Left ventricle myocardium superior (tissue), 1 donor: ENCODE measurements around the gene MAST4. TPM values are rescaled to one million over a fixed set of nuclear protein-coding genes. Genes with fewer than 3 reads are reported as not detected.
A peak's percentile ranks its signal among the peaks of the same experiment; 100 is the strongest.

ENCODE experiments used
- ATAC-seq: fragments of 200-7000 bp; cut with Tn5 transposase; one replicate; pipeline ENCODE4 v1.9.1; 2020; ENCODE audit warnings: mild to moderate bottlenecking, moderate library complexity
- DNase-seq: peaks from one replicate; pipeline ENCODE4 v3.0.0-alpha.2; 2020
- intact Hi-C: fragments of 100-400 bp; cut with micrococcal nuclease; formaldehyde crosslinking; loops from one replicate; pipeline ENCODE4 v1.11.0; 2022
- total RNA-seq: library from RNA; stranded (reverse); fragmentation: NEBNext Ultra II Directional; extraction: Animal tissue kit (Norgen Biotek cat#: 25700); gene quantifications from one replicate; pipeline ENCODE4 v1.2.1, GENCODE V29; 2021
- donor health status: DM: no; HTN: yes; CAD: no; lungs with severe emphysema.

Gene MAST4
- total RNA-seq, 1 donor from 2014 or later = 51.5 TPM

DNA sequence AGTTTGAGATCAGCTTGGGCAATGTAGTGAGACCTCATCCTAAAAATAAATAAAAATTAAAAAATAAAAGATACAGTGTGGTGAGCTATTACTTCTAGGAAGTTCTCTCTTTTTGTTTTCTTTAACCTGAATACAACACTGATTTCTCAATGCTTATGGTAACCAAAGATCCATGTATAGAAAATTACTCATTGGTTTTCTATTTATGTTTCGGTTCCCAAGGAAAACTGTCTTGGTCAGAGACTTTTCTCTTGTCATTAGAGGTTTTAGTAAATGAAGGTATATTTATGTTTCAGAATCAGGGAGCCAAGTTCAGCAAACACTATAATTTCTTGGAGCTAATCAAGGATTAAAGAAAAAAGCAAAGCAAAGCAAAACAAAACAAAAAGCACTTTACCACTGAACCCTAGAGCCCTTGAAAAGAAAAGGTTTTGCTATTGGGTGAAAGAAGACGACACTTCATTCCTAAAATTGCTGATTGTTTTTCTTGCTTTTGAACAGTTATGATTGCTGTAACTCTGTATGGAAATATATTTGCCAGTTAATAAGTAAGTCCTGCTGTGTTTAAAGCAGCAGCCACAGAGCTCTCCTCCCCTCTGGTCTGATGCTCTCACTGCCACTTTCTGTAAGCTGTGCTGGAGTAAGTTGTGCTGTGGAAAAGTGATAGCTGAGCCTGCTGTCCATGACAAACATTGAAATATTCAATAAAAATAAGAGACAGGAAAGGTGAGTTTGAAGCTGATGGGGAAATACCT is 302.2 kb downstream of the MAST4 start:
- DNase-seq (no peak), ATAC-seq (no peak)
- intact Hi-C loops = no loop called here

GRCh38 chr5:66903218-66903617 is 307.0 kb downstream of the MAST4 start:
- DNase-seq (no peak), ATAC-seq (no peak)
- intact Hi-C loops = no loop called here

DNA sequence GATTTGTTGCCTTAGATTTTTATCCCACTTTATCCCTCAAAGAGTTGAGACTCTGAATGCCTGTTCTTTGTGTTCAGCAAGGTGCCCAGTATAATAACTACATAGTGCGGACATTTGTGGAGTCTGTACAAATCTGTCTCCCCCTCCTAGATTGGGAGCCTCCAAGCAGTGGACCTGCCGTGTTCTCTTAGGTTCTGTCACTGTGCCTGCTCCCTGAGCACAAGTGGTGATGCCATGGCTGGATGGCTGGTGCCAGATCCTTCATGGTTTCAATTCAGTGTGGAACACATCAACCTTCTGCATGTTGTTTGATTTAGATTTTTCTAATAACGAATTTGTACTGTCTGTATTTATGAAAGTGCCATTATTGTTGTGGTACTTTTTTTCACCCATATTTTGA is 307.5 kb downstream of the MAST4 start:
- intact Hi-C loops = no loop called here
- ATAC-seq = peak; percentile 25

GRCh38 chr5:66904189-66904588 is 308.0 kb downstream of the MAST4 start:
- no peak for DNase-seq
- peak; percentile 64 for ATAC-seq
- intact Hi-C loops = no loop called here

More for the DNA sequence above, 307.5 kb downstream of the MAST4 start:
- DNase-seq = no peak

- DNase-seq = no peak
- ATAC-seq = no peak
- intact Hi-C loops = no loop called here
Observed at GRCh38 chr5:66906021-66906420, 309.8 kb downstream of the MAST4 start.

DNA sequence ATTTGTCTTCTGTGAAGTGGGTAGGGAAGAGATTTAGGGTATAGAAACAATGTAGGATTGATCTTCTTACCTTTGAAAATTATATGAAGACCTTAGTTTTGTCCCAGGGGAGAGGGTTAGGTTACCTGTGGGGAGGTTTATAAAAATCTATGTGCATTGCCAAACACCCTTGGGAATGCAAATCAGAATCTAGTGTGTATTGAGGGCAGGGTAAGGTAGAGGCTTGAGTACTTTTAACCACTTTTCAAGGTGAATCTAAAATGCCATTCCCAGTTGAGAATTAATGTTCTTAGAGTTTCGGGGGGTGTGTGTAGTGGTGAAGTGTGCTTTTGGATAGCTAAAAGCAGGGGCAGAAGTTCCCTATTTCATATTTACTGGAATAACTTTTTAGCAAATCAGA is 312.0 kb downstream of the MAST4 start:
- ATAC-seq = no peak
- intact Hi-C loops = no loop called here

DNA sequence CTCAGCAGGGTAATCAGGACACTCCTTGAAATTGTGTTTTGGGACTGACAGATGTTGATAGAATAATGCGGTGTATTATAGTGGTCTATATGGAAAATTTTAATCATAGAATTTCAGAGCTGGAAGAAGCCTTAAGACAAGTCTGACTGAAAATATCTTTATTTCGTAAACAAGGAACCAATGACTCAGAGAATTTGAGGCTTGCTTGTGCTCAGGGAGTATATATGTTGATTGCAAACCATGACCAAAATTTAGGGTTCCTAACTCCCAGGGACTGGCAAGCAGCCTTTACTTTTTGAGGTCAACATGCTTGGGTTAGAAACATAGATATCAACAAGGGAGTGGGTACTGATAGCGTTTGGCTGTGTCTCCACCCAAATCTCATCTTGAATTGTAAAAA is 313.2 kb downstream of the MAST4 start:
- DNase-seq (no peak), ATAC-seq (no peak)
- intact Hi-C loops = no loop called here

More for the DNA sequence above, 312.0 kb downstream of the MAST4 start:
- no peak for DNase-seq

DNA sequence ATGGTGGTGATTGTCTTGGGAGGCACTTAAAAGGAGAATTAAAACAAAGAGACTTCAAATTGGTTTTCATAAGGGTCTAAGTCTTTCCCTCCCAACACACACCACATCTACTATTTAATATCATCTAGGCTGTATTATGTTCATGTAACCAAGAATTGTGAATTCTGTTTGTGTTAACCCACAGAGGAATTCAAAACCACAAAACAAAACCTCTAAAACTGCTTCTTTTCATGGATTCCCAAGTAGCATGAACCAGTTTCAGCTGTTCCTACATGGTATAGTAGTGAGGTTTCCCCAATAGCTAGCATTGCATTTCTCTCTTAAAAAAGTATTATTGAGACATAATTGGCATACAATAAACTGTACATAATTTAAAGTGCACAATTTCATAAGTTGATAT is 316.6 kb downstream of the MAST4 start:
- intact Hi-C loops = no loop called here
- DNase-seq (no peak), ATAC-seq (no peak)

DNA sequence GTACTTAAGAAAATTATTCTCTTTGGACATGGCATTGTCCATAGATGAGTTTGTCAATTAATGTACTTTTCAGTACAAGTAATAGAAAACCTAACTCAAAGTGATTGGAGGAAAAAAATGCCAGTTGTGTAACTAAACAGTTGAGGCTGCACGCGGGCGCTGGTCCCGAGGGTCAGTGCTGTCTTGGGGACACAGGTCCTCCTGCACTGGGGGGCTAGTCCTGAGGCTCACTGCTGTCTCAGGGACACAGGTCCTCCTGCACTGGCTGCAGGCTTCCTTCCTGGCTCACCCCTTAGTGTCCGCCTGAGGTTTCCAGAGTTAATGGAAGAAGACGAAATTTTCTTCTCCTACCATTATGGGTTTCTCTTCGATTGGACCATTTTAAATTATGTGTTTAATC is 319.3 kb downstream of the MAST4 start:
- ATAC-seq (no peak), DNase-seq (no peak)
- intact Hi-C loops = no loop called here

DNA sequence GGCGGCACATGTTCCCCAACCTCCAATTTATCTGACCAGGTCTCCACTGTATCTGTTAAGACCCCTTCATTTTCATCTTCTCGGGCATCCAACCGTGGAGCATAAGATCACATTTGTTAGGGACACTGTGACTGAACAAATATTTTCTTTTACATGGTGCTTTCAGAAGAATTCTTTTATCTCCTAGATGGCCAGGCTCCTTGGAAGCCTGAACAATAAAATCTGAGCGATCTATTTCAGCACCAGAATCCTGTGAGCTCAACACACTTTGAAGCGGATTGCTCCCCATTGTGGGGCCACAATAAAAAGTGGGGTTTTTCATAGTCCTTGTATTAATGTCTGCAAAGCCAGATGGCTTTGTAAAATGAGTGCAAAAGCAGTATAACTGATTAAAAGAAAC is 326.7 kb downstream of the MAST4 start:
- intact Hi-C loops = no loop called here
- no peak for ATAC-seq
- no peak for DNase-seq

- no peak for ATAC-seq
- DNase-seq = no peak
- intact Hi-C loops = no loop called here
Observed at GRCh38 chr5:66923457-66923856, 327.3 kb downstream of the MAST4 start.

DNA sequence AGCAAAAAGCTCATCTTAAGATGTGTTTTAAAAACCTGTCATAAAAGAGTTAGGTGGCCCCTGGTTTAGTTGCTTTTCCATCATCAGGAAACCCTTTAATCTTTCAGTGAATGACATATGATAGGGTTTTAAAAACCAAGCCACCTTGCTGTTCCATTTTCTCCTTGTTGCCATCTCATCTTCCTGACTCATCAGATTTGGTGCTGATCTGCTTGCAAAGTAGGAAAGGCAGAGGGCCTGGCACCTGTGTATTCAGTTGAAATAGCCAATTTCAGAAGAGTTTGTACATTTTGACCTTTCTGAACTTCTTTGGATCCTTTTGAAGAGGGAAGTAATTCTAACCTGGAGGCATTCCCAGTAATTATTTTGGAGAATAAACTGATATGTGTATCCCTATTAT is 327.7 kb downstream of the MAST4 start:
- intact Hi-C loops = no loop called here
- ATAC-seq (no peak), DNase-seq (no peak)

GRCh38 chr5:66927140-66927539 is 330.9 kb downstream of the MAST4 start:
- intact Hi-C loops = no loop called here
- DNase-seq = no peak
- ATAC-seq = no peak

GRCh38 chr5:66929281-66929680 is 333.1 kb downstream of the MAST4 start:
- intact Hi-C loops = no loop called here
- DNase-seq (no peak), ATAC-seq (no peak)

GRCh38 chr5:66929995-66930394 is 333.8 kb downstream of the MAST4 start:
- ATAC-seq (no peak), DNase-seq (no peak)
- intact Hi-C loops = no loop called here

GRCh38 chr5:66931651-66932050 is 335.5 kb downstream of the MAST4 start:
- DNase-seq (no peak), ATAC-seq (no peak)
- intact Hi-C loops = no loop called here

GRCh38 chr5:66932457-66932856 is 336.3 kb downstream of the MAST4 start:
- ATAC-seq (no peak), DNase-seq (no peak)
- intact Hi-C loops = no loop called here

DNA sequence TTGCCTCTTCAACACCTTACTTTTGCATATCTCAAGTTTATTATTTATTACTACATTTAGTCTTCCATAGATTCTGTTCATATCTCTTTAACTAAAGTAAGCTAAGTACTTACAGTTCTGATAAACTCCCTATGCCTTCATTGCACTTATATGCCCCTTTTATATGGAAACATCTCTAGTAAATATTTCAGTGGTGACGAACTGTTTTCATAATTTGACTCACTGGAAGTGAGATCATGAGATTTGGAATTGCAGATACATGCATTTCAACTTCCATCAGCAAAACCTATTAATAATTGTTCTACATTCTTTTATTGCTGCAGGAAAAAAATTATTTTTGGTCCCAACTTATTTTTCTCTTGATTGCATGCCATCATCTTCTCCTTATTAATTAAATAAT is 336.9 kb downstream of the MAST4 start:
- DNase-seq (no peak), ATAC-seq (no peak)
- intact Hi-C loops = no loop called here

- ATAC-seq (no peak), DNase-seq (no peak)
- intact Hi-C loops = no loop called here
Observed at GRCh38 chr5:66939094-66939493, 342.9 kb downstream of the MAST4 start.

DNA sequence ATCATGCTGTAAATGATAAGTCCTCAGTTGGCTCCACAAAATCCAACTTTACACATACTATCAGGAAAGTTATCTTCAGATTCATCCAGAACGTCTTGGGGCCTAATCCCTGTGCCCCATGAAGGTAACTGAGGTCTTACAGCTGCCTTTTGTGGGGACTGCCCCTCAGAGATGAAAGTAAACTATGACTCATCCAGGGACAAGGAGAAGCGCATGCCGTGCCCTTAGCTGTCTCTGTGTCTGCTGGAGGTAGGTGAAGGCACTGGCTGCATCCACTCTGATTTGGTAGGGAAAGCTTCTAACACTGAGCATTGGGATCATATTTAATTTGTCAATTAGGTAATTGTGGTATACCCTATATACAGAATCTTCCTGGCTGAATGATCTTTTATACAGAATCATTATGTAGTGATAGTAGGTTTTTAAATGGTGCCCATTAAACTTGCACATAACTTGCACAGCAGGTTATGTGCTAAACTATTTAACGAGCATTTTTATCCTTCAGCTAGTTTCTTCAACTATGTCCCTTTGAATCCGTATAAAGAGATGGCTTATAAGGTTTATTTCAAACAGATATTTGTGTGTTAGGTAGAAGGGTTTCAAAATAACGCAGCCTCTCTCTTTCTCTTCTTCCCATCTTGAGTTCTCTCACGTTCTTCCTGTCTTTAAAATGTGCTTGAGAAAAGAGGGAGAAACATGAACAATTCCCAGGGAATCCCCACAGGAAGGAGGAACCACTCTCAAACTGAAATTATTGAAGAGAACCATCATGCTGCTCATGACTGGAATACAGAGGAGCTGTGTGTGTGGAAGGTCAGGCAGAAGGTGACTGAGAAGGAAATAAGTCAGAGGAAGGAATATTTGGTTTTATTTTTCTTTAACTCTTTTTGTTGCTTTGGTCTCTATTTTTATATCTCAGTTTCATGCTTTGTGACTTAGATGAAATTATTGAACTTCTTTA is 349.5 kb downstream of the MAST4 start:
- ATAC-seq (peak; percentile 68), DNase-seq (no peak)
- intact Hi-C loops = no loop called here
